ENCODE results near the gene DCT. TPM values are rescaled to one million over a fixed set of nuclear protein-coding genes. Genes with fewer than 3 reads are reported as not detected.

DCT gene
- total RNA-seq, 1 donor from 2014 or later: not detected

DNA sequence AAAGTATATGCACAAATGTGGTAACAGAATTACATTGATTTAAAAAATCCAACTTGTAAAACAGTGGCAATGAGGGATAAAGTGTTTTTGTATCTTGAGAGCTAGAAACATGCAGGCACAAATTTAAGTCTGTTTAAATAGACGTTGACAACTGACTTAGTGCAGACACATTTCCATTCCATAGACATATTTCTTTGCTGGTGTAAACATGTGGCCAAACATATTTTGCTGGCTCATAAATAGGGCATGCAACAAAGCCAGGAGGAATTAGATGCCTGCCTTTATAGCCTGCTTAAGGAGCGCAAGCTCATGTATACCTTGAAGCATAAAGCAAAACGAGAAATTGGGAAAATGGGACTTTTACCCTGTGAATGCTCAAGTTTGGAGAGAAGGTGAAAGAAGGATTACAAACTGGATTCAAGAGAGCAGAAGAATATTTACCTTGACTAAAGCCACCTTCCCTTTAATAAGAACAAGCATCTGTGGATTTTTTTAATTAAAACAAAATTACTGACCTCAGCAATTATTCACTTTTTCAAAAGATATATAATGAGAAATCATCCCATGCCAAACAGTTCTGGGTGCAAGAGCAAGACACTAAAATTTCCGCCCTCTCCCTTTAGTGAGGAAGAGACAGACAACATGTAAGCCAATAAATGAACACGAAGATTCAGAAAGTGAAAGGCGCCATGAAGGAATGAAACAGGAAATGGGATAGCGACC is 71.0 kb downstream of the DCT start:
- TF ChIP-seq, protein P1, sequence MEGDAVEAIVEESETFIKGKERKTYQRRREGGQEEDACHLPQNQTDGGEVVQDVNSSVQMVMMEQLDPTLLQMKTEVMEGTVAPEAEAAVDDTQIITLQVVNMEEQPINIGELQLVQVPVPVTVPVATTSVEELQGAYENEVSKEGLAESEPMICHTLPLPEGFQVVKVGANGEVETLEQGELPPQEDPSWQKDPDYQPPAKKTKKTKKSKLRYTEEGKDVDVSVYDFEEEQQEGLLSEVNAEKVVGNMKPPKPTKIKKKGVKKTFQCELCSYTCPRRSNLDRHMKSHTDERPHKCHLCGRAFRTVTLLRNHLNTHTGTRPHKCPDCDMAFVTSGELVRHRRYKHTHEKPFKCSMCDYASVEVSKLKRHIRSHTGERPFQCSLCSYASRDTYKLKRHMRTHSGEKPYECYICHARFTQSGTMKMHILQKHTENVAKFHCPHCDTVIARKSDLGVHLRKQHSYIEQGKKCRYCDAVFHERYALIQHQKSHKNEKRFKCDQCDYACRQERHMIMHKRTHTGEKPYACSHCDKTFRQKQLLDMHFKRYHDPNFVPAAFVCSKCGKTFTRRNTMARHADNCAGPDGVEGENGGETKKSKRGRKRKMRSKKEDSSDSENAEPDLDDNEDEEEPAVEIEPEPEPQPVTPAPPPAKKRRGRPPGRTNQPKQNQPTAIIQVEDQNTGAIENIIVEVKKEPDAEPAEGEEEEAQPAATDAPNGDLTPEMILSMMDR (IDR thresholded peaks at IDR 0.05): no peak
- Mint-ChIP-seq H3K4me1 (ENCODE audit: unreplicated experiment) (peaks cover 3% of the 10 kb centered on the region), H3K9me3 (ENCODE audit: unreplicated experiment) (no peaks in the 10 kb centered on the region), H3K27ac (ENCODE audit: unreplicated experiment) (no peak overlapping the region), H3K36me3 (ENCODE audit: unreplicated experiment) (peaks cover 15% of the 10 kb centered on the region), H3K4me3 (ENCODE audit: unreplicated experiment) (no peak overlapping the region), H3K27me3 (ENCODE audit: unreplicated experiment) (peaks cover 12% of the 10 kb centered on the region)
- DNase-seq (ENCODE audit: extremely low spot score, unreplicated experiment): no peak

DNA sequence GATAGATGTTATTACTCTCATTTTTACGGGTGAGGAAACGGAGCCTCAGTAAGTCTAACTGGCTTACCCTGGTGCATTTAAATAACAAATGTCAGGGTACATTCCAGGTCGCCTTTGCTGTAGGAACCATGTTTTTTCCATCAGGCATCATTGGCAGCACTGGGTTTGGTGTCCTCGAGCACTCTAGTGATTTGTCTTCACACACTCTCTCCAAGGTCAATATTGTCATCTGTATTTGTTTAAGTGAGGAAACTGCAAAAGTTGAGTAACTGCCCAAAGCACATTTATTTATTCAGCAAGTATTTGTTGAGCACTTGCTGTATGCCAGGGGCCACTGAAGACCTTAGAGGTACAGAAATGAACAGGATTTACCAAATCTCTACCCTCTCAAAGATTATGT is 78.6 kb downstream of the DCT start:
- peaks cover 62% of the 10 kb centered on the region for H3K36me3 Mint-ChIP-seq (ENCODE audit: unreplicated experiment)
- no peak for DNase-seq (ENCODE audit: extremely low spot score, unreplicated experiment)

DNA sequence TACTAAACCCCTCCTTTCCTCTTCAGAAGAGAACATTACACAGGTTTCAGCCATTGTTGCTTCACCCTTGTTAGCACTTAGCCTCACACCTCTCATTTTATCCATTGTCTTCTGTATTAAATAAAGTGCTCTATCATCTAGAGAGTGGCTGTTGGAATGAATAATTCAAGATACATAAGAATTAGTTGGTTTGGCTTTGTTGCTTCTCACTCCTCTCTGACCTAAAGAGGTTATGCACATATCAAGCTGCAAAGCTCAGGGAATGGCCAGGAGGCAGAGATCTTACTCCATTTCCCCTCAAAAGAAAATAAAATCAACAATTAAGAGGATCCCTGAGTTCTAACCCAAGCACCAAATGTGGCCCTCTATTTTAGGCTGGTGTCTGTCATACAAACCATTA is 79.7 kb downstream of the DCT start:
- Mint-ChIP-seq H3K36me3 (ENCODE audit: unreplicated experiment) (peaks cover 59% of the 10 kb centered on the region), H3K9me3 (ENCODE audit: unreplicated experiment) (peaks cover 4% of the 10 kb centered on the region), H3K27ac (ENCODE audit: unreplicated experiment) (no peak overlapping the region), H3K27me3 (ENCODE audit: unreplicated experiment) (no peaks in the 10 kb centered on the region), H3K4me3 (ENCODE audit: unreplicated experiment) (no peak overlapping the region), H3K4me1 (ENCODE audit: unreplicated experiment) (peaks cover 7% of the 10 kb centered on the region)
- DNase-seq (ENCODE audit: extremely low spot score, unreplicated experiment): no peak
- TF ChIP-seq, protein P1 (IDR thresholded peaks at IDR 0.05): no peak

More for the DNA sequence above, 78.6 kb downstream of the DCT start:
- Mint-ChIP-seq H3K4me1 (ENCODE audit: unreplicated experiment) (peaks cover 7% of the 10 kb centered on the region), H3K9me3 (ENCODE audit: unreplicated experiment) (peaks cover 4% of the 10 kb centered on the region), H3K27me3 (ENCODE audit: unreplicated experiment) (no peaks in the 10 kb centered on the region), H3K4me3 (ENCODE audit: unreplicated experiment) (no peak overlapping the region), H3K27ac (ENCODE audit: unreplicated experiment) (no peak overlapping the region)
- TF ChIP-seq, protein P1 (IDR thresholded peaks at IDR 0.05): no peak

DNA sequence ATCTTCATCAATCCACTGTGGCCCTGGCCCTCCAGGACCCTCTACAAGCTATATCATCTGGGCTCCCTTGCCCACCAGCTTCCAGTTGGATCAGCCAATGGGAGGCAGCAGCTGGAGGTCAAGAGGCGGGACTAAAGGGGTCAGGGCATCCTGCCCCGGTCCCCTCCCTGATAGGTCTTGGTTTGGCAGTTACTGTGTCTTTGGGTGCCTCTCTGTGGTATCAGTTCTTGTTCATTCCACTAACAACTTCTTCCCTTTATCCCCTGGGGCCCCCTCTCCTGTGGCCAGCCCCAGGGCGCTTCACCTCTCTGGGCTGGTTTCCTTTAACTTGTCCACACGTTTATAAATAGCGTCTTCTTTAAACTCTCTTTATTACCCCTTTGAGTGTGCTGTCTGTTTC is 83.6 kb downstream of the DCT start:
- Mint-ChIP-seq H3K4me1 (ENCODE audit: unreplicated experiment) (peaks cover 7% of the 10 kb centered on the region), H3K27me3 (ENCODE audit: unreplicated experiment) (no peaks in the 10 kb centered on the region), H3K36me3 (ENCODE audit: unreplicated experiment) (peaks cover 44% of the 10 kb centered on the region), H3K9me3 (ENCODE audit: unreplicated experiment) (peaks cover 4% of the 10 kb centered on the region), H3K4me3 (ENCODE audit: unreplicated experiment) (no peak overlapping the region), H3K27ac (ENCODE audit: unreplicated experiment) (no peak overlapping the region)
- no peak for DNase-seq (ENCODE audit: extremely low spot score, unreplicated experiment)
- TF ChIP-seq, protein P1 (IDR thresholded peaks at IDR 0.05): no peak

DNA sequence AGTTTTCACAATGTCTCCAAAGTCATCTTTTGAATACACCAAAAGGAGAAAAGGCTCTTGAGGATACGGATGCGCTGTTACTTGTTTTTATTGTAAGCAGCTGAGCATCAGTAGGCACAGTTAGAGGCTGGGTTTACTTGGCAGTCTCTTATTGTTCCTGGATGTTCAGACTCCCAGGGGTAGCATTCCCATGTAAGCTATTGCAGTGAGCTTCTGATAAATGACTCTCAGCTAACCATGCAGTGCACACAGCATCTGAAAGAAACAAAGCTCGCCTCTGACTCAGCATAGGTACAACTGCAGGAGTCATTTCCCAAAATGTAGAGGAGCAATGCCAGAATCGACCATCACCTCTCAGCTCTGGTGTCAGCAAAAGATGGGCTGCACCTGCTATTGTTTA is 84.8 kb downstream of the DCT start:
- Mint-ChIP-seq H3K4me3 (ENCODE audit: unreplicated experiment) (no peak overlapping the region), H3K36me3 (ENCODE audit: unreplicated experiment) (peaks cover 42% of the 10 kb centered on the region), H3K9me3 (ENCODE audit: unreplicated experiment) (peaks cover 4% of the 10 kb centered on the region), H3K27me3 (ENCODE audit: unreplicated experiment) (no peaks in the 10 kb centered on the region), H3K27ac (ENCODE audit: unreplicated experiment) (no peak overlapping the region), H3K4me1 (ENCODE audit: unreplicated experiment) (peaks cover 7% of the 10 kb centered on the region)
- TF ChIP-seq, protein P1 (IDR thresholded peaks at IDR 0.05): no peak
- no peak for DNase-seq (ENCODE audit: extremely low spot score, unreplicated experiment)

All from osteocyte (in vitro differentiated cells).